WERI-Rb-1 (cell line): Measurements from ENCODE around the gene PELI1.

ENCODE experiments used
- DNase-seq: peaks from one replicate; pipeline ENCODE4 v3.0.0-alpha.2; 2020
- H3K27ac ChIP-seq: fragments of 250-450 bp; sonication (Bioruptor Pico); 2 replicates; pipeline ENCODE4 v1.5.1; 2020; ENCODE audit warnings: mild to moderate bottlenecking, moderate library complexity
- H3K27me3 ChIP-seq: fragments of 250-450 bp; sonication (Bioruptor Pico); 2 replicates; pipeline ENCODE4 v1.5.1; 2021; ENCODE audit warnings: mild to moderate bottlenecking, low read depth, moderate library complexity; ENCODE audit not compliant: insufficient read depth, severe bottlenecking
- H3K36me3 ChIP-seq: fragments of 250-450 bp; sonication (Bioruptor Pico); 2 replicates; pipeline ENCODE4 v1.5.1; 2020; ENCODE audit warnings: mild to moderate bottlenecking, moderate library complexity
- H3K4me3 ChIP-seq: 2 replicates; pipeline ENCODE4 v1.5.1; 2011; ENCODE audit warnings: low read depth, mild to moderate bottlenecking, control low read depth, low read length
- H3K9me3 ChIP-seq: fragments of 250-450 bp; sonication (Bioruptor Pico); 2 replicates; pipeline ENCODE4 v1.5.1; 2021; ENCODE audit warnings: mild to moderate bottlenecking, moderate library complexity; ENCODE audit not compliant: severe bottlenecking
- TF ChIP-seq, protein P1 (sequence below): IDR thresholded peaks from 2 replicates; pipeline ENCODE4 v1.5.1; 2011; ENCODE audit warnings: low read depth, mild to moderate bottlenecking, control low read depth, inconsistent platforms, low read length

The PELI1 gene

GRCh38 chr2:64126601-64127000, 17.6 kb downstream of the PELI1 start:
- TF ChIP-seq, protein P1, sequence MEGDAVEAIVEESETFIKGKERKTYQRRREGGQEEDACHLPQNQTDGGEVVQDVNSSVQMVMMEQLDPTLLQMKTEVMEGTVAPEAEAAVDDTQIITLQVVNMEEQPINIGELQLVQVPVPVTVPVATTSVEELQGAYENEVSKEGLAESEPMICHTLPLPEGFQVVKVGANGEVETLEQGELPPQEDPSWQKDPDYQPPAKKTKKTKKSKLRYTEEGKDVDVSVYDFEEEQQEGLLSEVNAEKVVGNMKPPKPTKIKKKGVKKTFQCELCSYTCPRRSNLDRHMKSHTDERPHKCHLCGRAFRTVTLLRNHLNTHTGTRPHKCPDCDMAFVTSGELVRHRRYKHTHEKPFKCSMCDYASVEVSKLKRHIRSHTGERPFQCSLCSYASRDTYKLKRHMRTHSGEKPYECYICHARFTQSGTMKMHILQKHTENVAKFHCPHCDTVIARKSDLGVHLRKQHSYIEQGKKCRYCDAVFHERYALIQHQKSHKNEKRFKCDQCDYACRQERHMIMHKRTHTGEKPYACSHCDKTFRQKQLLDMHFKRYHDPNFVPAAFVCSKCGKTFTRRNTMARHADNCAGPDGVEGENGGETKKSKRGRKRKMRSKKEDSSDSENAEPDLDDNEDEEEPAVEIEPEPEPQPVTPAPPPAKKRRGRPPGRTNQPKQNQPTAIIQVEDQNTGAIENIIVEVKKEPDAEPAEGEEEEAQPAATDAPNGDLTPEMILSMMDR: no peak
- peaks cover 4% of the 10 kb centered on the region for H3K9me3 ChIP-seq

GRCh38 chr2:64124571-64124970, 19.6 kb downstream of the PELI1 start:
- no peak overlapping the region for H3K27ac ChIP-seq

More at GRCh38 chr2:64126601-64127000, 17.6 kb downstream of the PELI1 start:
- H3K36me3 ChIP-seq: no peaks in the 10 kb centered on the region
- H3K27me3 ChIP-seq: no peaks in the 10 kb centered on the region
- no peak overlapping the region for H3K27ac ChIP-seq
- H3K4me3 ChIP-seq: no peak overlapping the region
- DNase-seq: no peak

DNA sequence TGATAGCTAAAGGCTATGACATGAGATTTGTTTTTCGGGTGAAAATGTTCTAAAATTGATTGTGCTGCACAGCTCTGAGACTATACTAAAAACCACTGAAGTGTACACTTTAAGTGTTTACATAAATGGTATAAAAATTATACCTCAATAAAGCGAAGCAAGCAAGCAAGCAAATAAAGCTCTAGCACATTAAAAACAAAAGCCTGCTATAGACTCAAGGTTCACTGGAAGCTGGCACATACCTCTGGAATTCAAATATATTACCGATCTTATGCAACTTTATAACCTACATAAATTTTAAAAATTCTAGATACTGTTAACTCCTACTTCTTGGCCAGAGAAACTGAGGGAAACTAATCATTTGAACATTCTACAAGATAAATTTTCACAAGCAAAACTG, 20.1 kb downstream of the PELI1 start:
- Histone ChIP-seq H3K4me3 (no peak overlapping the region), H3K36me3 (no peaks in the 10 kb centered on the region), H3K27me3 (no peaks in the 10 kb centered on the region), H3K9me3 (peaks cover 4% of the 10 kb centered on the region), H3K27ac (no peak overlapping the region)
- no peak for DNase-seq
- TF ChIP-seq, protein P1: no peak

More at GRCh38 chr2:64124571-64124970, 19.6 kb downstream of the PELI1 start:
- Histone ChIP-seq H3K9me3 (peaks cover 4% of the 10 kb centered on the region), H3K27me3 (no peaks in the 10 kb centered on the region), H3K4me3 (no peak overlapping the region), H3K36me3 (no peaks in the 10 kb centered on the region)
- TF ChIP-seq, protein P1: no peak
- DNase-seq: no peak

DNA sequence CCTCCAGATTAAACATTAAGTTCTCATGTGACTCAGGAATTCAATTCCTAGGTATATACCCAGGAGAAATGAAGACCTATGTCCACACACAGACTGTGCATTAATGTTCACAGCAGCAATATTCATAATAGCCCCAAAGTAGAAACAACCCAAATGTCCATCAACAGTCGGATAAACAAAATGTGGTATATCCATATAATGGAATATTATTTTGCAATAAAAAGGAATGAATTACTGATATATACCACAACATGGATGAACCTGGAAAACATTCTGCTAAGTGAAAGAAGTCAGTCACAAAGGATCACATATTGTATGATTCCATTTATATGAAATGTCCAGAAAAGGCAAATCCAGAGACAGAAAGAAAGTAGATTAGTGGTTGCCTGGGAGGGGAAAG, 20.5 kb downstream of the PELI1 start:
- TF ChIP-seq, protein P1: no peak

DNA sequence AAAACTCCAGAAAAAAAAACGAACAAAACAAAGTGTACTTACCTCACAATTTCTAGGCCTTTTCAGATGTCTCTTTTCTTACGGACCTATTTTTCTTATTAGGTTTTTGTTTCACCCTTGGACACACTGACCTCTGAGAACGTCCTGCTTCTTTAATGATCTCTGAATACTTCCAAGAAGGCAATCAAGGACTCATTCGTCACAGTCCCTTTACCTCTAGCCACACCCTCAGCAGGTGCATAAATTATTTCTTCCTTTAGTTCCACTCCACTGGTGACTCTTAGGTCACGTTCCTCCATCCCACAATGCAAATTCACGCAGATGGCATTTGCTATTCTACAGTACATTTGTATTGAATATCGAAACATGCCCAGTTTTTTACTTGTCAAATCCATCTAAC, 21.9 kb downstream of the PELI1 start:
- H3K4me3 ChIP-seq: no peak overlapping the region
- H3K27me3 ChIP-seq: no peaks in the 10 kb centered on the region
- no peak overlapping the region for H3K27ac ChIP-seq
- TF ChIP-seq, protein P1: no peak
- DNase-seq: no peak
- no peaks in the 10 kb centered on the region for H3K36me3 ChIP-seq
- H3K9me3 ChIP-seq: peaks cover 4% of the 10 kb centered on the region

More for the DNA sequence above, 20.5 kb downstream of the PELI1 start:
- Histone ChIP-seq H3K9me3 (peaks cover 4% of the 10 kb centered on the region), H3K36me3 (no peaks in the 10 kb centered on the region), H3K27ac (no peak overlapping the region), H3K4me3 (no peak overlapping the region), H3K27me3 (no peaks in the 10 kb centered on the region)
- no peak for DNase-seq

- H3K27ac ChIP-seq: no peak overlapping the region
- H3K4me3 ChIP-seq: no peak overlapping the region
- TF ChIP-seq, protein P1: no peak
- DNase-seq: no peak
- no peaks in the 10 kb centered on the region for H3K36me3 ChIP-seq
- no peaks in the 10 kb centered on the region for H3K27me3 ChIP-seq
- peaks cover 4% of the 10 kb centered on the region for H3K9me3 ChIP-seq
These were observed 23.3 kb downstream of the PELI1 start for GRCh38 chr2:64120928-64121327.
